H1 (cell line): ENCODE results near the gene INPP5A. TPM values are rescaled to one million over a fixed set of nuclear protein-coding genes. Genes with fewer than 3 reads are reported as not detected.

Experiments used
- CTCF ChIA-PET: fragments of 300-600 bp; sonication (Branson Sonifier 250); formaldehyde crosslinking; loops from one replicate; lab custom pipeline; 2021; ENCODE audit not compliant: partially characterized antibody; lab: Charles Lee
- POLR2A ChIA-PET: fragments of 300-600 bp; sonication (Branson Sonifier 250); formaldehyde crosslinking; loops from one replicate; lab custom pipeline; 2021; ENCODE audit warnings: inconsistent platforms; ENCODE audit not compliant: partially characterized antibody; lab: Charles Lee
- DNase-seq, 2 experiments: peaks; one replicate each; pipeline versions ENCODE4 v3.0.0 to v3.0.0-alpha.2; 2010 to 2022; ENCODE audit warnings: low spot score in 2 of 2, low read depth in 1 of 2, mixed read lengths in 1 of 2
- FAIRE-seq: peaks from 2 replicates; lab custom pipeline; 2011; peaks lifted over from hg19 to GRCh38; lab: Jason Lieb, UNC
- H2AFZ ChIP-seq: 2 replicates; pipeline ENCODE4 v1.8.1; 2012; ENCODE audit warnings: low read length, inconsistent platforms
- H2AK5ac ChIP-seq: 2 replicates; pipeline ENCODE4 v1.6.1; 2013; ENCODE audit warnings: low read depth, low read length
- H2BK120ac ChIP-seq: replicated peaks from 2 replicates; pipeline ENCODE3; 2013; ENCODE audit warnings: low read depth, low read length, inconsistent platforms
- H2BK12ac ChIP-seq: 2 replicates; pipeline ENCODE4 v1.6.1; 2013; ENCODE audit warnings: low read depth, low read length
- H2BK15ac ChIP-seq: 2 replicates; pipeline ENCODE4 v1.6.1; 2013; ENCODE audit warnings: low read length
- H2BK20ac ChIP-seq: 2 replicates; pipeline ENCODE4 v1.6.1; 2013; ENCODE audit warnings: low read length
- H2BK5ac ChIP-seq: 2 replicates; pipeline ENCODE4 v1.6.1; 2013; ENCODE audit warnings: low read depth, low read length
- H3K14ac ChIP-seq: 2 replicates; pipeline ENCODE4 v1.6.1; 2013; ENCODE audit warnings: inconsistent platforms; ENCODE audit not compliant: insufficient read length
- H3K18ac ChIP-seq: 2 replicates; pipeline ENCODE4 v1.6.1; 2013; ENCODE audit warnings: low read length; ENCODE audit errors: extremely low read depth
- H3K23ac ChIP-seq: 2 replicates; pipeline ENCODE4 v1.6.1; 2013; ENCODE audit warnings: inconsistent platforms; ENCODE audit not compliant: insufficient read length
- H3K23me2 ChIP-seq: 2 replicates; pipeline ENCODE4 v1.6.1; 2013; ENCODE audit warnings: low read depth, low read length
- H3K27ac ChIP-seq: 2 replicates; pipeline ENCODE4 v1.6.1; 2011; ENCODE audit warnings: low read depth, low read length, inconsistent platforms
- H3K27me3 ChIP-seq, 4 experiments: replicated peaks in 1 of 4; 1 replicate in 1 of 4; 2 replicates in 3 of 4; pipeline versions ENCODE4 v1.6.1 to v1.8.1; 2011 to 2013; ENCODE audit warnings: low read length in 3 of 4, mild to moderate bottlenecking in 3 of 4, inconsistent platforms in 2 of 4, mixed read lengths in 2 of 4, moderate library complexity in 1 of 4; ENCODE audit not compliant: control insufficient read depth in 3 of 4, insufficient read depth in 3 of 4; ENCODE audit errors: extremely low read depth in 1 of 4
- H3K36me3 ChIP-seq, 4 experiments: 2 replicates each; pipeline versions ENCODE4 v1.6.1 to v1.8.1; 2011 to 2013; ENCODE audit warnings: mild to moderate bottlenecking in 4 of 4, low read length in 3 of 4, moderate library complexity in 2 of 4, control low read depth in 1 of 4, inconsistent platforms in 1 of 4; ENCODE audit not compliant: insufficient read depth in 4 of 4, control insufficient read depth in 2 of 4
- H3K4ac ChIP-seq: replicated peaks from 2 replicates; pipeline ENCODE3; 2013; ENCODE audit warnings: low read length, low read depth, mixed read lengths, inconsistent platforms; ENCODE audit not compliant: insufficient read length
- H3K4me1 ChIP-seq, 4 experiments: replicated peaks in 1 of 4; 1 replicate in 1 of 4; 2 replicates in 3 of 4; pipeline versions ENCODE4 v1.6.1 to v1.8.1; 2011 to 2013; ENCODE audit warnings: low read length in 3 of 4, inconsistent platforms in 2 of 4, mixed read lengths in 1 of 4; ENCODE audit not compliant: insufficient read depth in 4 of 4, control insufficient read depth in 3 of 4
- H3K4me2 ChIP-seq, 2 experiments: 2 replicates each; pipeline versions ENCODE4 v1.6.1 to v1.8.1; 2011 to 2013; ENCODE audit warnings: low read depth in 2 of 2, low read length in 2 of 2, control low read depth in 1 of 2, inconsistent platforms in 1 of 2, mild to moderate bottlenecking in 1 of 2; ENCODE audit not compliant: insufficient read depth in 1 of 2
- H3K4me3 ChIP-seq, 4 experiments: fragments of 200-600, 300-600 bp in 1 of 4; sonication (generic), shearing (Covaris generic), sonication (Bioruptor Twin) in 1 of 4; 2 replicates each; pipeline versions ENCODE4 v1.5.1 to v1.8.1; 2011 to 2016; ENCODE audit warnings: low read length in 4 of 4, low read depth in 3 of 4, control low read depth in 2 of 4, inconsistent platforms in 2 of 4, mild to moderate bottlenecking in 2 of 4, mixed read lengths in 1 of 4, moderate library complexity in 1 of 4; ENCODE audit not compliant: insufficient read depth in 2 of 4; ENCODE audit errors: extremely low read depth in 1 of 4
- H3K56ac ChIP-seq: replicated peaks from 2 replicates; pipeline ENCODE3; 2013; ENCODE audit warnings: low read depth, mild to moderate bottlenecking, mixed read lengths, low read length, inconsistent platforms; ENCODE audit not compliant: insufficient read length
- H3K79me1 ChIP-seq: 2 replicates; pipeline ENCODE4 v1.6.1; 2013; ENCODE audit warnings: low read depth, low read length, control low read depth
- H3K79me2 ChIP-seq, 2 experiments: 2 replicates each; pipeline versions ENCODE4 v1.6.1 to v1.8.1; 2012 to 2013; ENCODE audit warnings: low read length in 2 of 2, mild to moderate bottlenecking in 2 of 2, inconsistent platforms in 1 of 2; ENCODE audit not compliant: insufficient read depth in 2 of 2, control insufficient read depth in 1 of 2
- H3K9ac ChIP-seq, 4 experiments: replicated peaks in 1 of 4; 1 replicate in 1 of 4; 2 replicates in 3 of 4; pipeline versions ENCODE4 v1.6.1 to v1.8.1; 2011 to 2013; ENCODE audit warnings: low read depth in 3 of 4, low read length in 3 of 4, control low read depth in 2 of 4, mild to moderate bottlenecking in 2 of 4, moderate library complexity in 2 of 4, inconsistent platforms in 1 of 4; ENCODE audit errors: extremely low read depth in 1 of 4
- H3K9me3 ChIP-seq, 2 experiments: 2 replicates each; pipeline versions ENCODE4 v1.6.1 to v1.8.1; 2012 to 2013; ENCODE audit warnings: mild to moderate bottlenecking in 2 of 2, moderate library complexity in 2 of 2, control low read depth in 1 of 2, inconsistent platforms in 1 of 2, low read depth in 1 of 2, low read length in 1 of 2, mixed read lengths in 1 of 2; ENCODE audit not compliant: insufficient read depth in 2 of 2
- H4K20me1 ChIP-seq, 2 experiments: replicated peaks in 1 of 2; 2 replicates each; pipeline versions ENCODE3 to v1.8.1; 2011 to 2013; ENCODE audit warnings: inconsistent platforms in 2 of 2, low read length in 2 of 2, mild to moderate bottlenecking in 1 of 2; ENCODE audit not compliant: insufficient read depth in 2 of 2, control insufficient read depth in 1 of 2
- H4K5ac ChIP-seq: 2 replicates; pipeline ENCODE4 v1.6.1; 2013; ENCODE audit warnings: low read length, low read depth, mixed read lengths, inconsistent platforms; ENCODE audit not compliant: insufficient read length
- H4K8ac ChIP-seq: 2 replicates; pipeline ENCODE4 v1.8.0; 2013; ENCODE audit warnings: mild to moderate bottlenecking, moderate library complexity, low read length, inconsistent platforms; ENCODE audit not compliant: insufficient read depth; ENCODE audit errors: extremely low read depth
- H4K91ac ChIP-seq: replicated peaks from 2 replicates; pipeline ENCODE3; 2013; ENCODE audit warnings: low read length, mixed read lengths, inconsistent platforms; ENCODE audit not compliant: insufficient read length
- ASH2L ChIP-seq: fragments of 200-600, 300-600 bp; sonication (generic); IDR thresholded peaks from one replicate; pipeline ENCODE4 v1.7.1; 2017; ENCODE audit warnings: low read length
- CHD1 ChIP-seq: IDR thresholded peaks from 2 replicates; pipeline ENCODE4 v1.6.1; 2012; ENCODE audit warnings: low read depth, low read length, improper control_type of control experiment
- GTF2F1 ChIP-seq: IDR thresholded peaks from 2 replicates; pipeline ENCODE4 v1.6.1; 2012; ENCODE audit warnings: low read depth, low read length, improper control_type of control experiment, borderline replicate concordance
- RBBP5 ChIP-seq: IDR thresholded peaks from 2 replicates; pipeline ENCODE4 v1.7.1; 2012; ENCODE audit warnings: low read depth, mild to moderate bottlenecking, inconsistent platforms, low read length, moderate library complexity, borderline replicate concordance
- RXRA ChIP-seq: IDR thresholded peaks from 2 replicates; pipeline ENCODE4 v1.6.1; 2011; ENCODE audit warnings: low read depth, mild to moderate bottlenecking, low read length, moderate library complexity; ENCODE audit not compliant: insufficient read depth
- SRF ChIP-seq: IDR thresholded peaks from 2 replicates; pipeline ENCODE4 v1.6.1; 2011; ENCODE audit warnings: mild to moderate bottlenecking, low read depth, low read length, moderate library complexity
- TAF1 ChIP-seq: IDR thresholded peaks from 2 replicates; pipeline ENCODE4 v1.6.1; 2011; ENCODE audit warnings: mild to moderate bottlenecking, low read depth, low read length
- TCF12 ChIP-seq: IDR thresholded peaks from 2 replicates; pipeline ENCODE4 v1.6.1; 2011; ENCODE audit warnings: low read depth, mild to moderate bottlenecking, low read length
- WGBS, 2 experiments: shearing (Covaris generic) in 1 of 2; methylation state at CpG; one replicate each; pipeline versions ENCODE4 v1.1.6 to v1.1.7; 2013 to 2015; ENCODE audit warnings: low lambda C conversion rate in 2 of 2, mixed read lengths in 2 of 2, inconsistent platforms in 1 of 2, low coverage in 1 of 2, missing lambda C conversion rate in 1 of 2; ENCODE audit not compliant: insufficient replicate concordance in 2 of 2, insufficient coverage in 1 of 2, insufficient read length in 1 of 2; ENCODE audit errors: extremely low coverage in 1 of 2, missing lambda C conversion rate in 1 of 2; 5-methylcytosine and 5-hydroxymethylcytosine counted together
- polyA plus RNA-seq, 7 experiments: library from polyadenylated mRNA; depleted of rRNA in 3 of 7; stranded (reverse) in 5 of 7; unstranded in 2 of 7; fragments of >200 nt in 5 of 7; fragments of 200-250 nt in 2 of 7; gene quantifications; 1 replicate in 5 of 7; 2 replicates in 1 of 7; 4 replicates in 1 of 7; pipeline versions ENCODE4 v1.2.1 to v1.2.3, GENCODE V29; 2011 to 2013; ENCODE audit warnings: missing spikeins in 2 of 7, mixed read lengths in 2 of 7
- total RNA-seq: library from RNA; stranded (reverse); fragmentation: NEBNext Ultra II Directional; extraction: Animal tissue kit (Norgen Biotek cat#: 25700); gene quantifications from 2 replicates; pipeline ENCODE4 v1.2.1, GENCODE V29; 2021

The INPP5A gene
- total and polyA plus RNA-seq, 2 of the 8 experiments (the other 6 are each of a cell fraction or from before 2014, with no cell fraction given) = 19.7 to 27.5 TPM

- no peak overlapping the region for H3K9ac ChIP-seq
- no peak overlapping the region for H3K4ac ChIP-seq
- FAIRE-seq (no peak), DNase-seq (no peak)
- H3K9me3 ChIP-seq = no peaks in the 10 kb centered on the region
- no peaks in the 10 kb centered on the region for H3K23me2 ChIP-seq
- TF ChIP-seq TAF1 = no peak
- no peak for TF ChIP-seq GTF2F1
- TF ChIP-seq TCF12 = no peak
- TF ChIP-seq SRF = no peak
- no peak for TF ChIP-seq RBBP5
- TF ChIP-seq CHD1 = no peak
- no peak for TF ChIP-seq RXRA
- no peak for TF ChIP-seq ASH2L
- H2BK12ac ChIP-seq = 0 out of 2 replicates have a peak overlapping the region, but pooled peaks have one; percentile 68
- H3K79me1 ChIP-seq = no peaks in the 10 kb centered on the region; the same call in 1 of the 2 replicates
- ChIA-PET CTCF (interaction anchor here (0.8 to 1.2 kb wide), 4 partner anchors 62 to 115 kb away, joined by 3 to 4 read pairs (median 3); no protein-coding TSS in a partner anchor), POLR2A (interaction anchor here (1.8 kb wide), 1 partner anchor 9 kb away, joined by 4 read pairs; no protein-coding TSS in a partner anchor)
- no peak overlapping the region for H2BK5ac ChIP-seq
- H3K27ac ChIP-seq = no peak overlapping the region
- H2BK20ac ChIP-seq = 0 out of 2 replicates have a peak overlapping the region, but pooled peaks have one; percentile 21
- no peak overlapping the region for H3K23ac ChIP-seq
- no peaks in the 10 kb centered on the region for H3K36me3 ChIP-seq
- no peak overlapping the region for H3K14ac ChIP-seq
- H3K56ac ChIP-seq = no peak overlapping the region
- no peak overlapping the region for H2AK5ac ChIP-seq
- no peak overlapping the region; the same call in 1 of the 2 replicates for H3K18ac ChIP-seq
- H4K20me1 ChIP-seq = peaks cover 0 to 1% of the 10 kb centered on the region in 2 experiments
- H4K91ac ChIP-seq = no peak overlapping the region
- H2BK120ac ChIP-seq = no peak overlapping the region
- no peaks in the 10 kb centered on the region for H3K79me2 ChIP-seq
- H3K4me3 ChIP-seq = no peak overlapping the region
- no peak overlapping the region for H2AFZ ChIP-seq
- H3K4me1 ChIP-seq = peaks cover 0 to 24% (median 7%) of the 10 kb centered on the region in 4 experiments; a peak in 6 of 7 replicates
- H4K8ac ChIP-seq = no peak overlapping the region
- H3K27me3 ChIP-seq = no peaks in the 10 kb centered on the region
- no peak overlapping the region for H2BK15ac ChIP-seq
- H3K4me2 ChIP-seq = no peak overlapping the region
- 85% methylated on average over 15 of the region's 15 CpGs; no CpG with 5 or more reads in 1 of the 2 experiments for WGBS, 2 experiments
- no peak overlapping the region for H4K5ac ChIP-seq
Measured at GRCh38 chr10:132748135-132748534, 210.5 kb downstream of the INPP5A start.
